OCI-LY3 (cell line): ENCODE measurements around the gene PARVA.

Experiments used
- H2AFZ ChIP-seq: fragments of 200-600, 300-600 bp; shearing (Covaris generic); 2 replicates; pipeline ENCODE4 v1.6.0; 2014; ENCODE audit warnings: antibody characterized with exemption, low read depth, low read length
- H3K27ac ChIP-seq: fragments of 200-600, 300-600 bp; sonication (generic); 2 replicates; pipeline ENCODE4 v1.5.1; 2014; ENCODE audit warnings: mild to moderate bottlenecking, low read length, moderate library complexity, mixed read lengths
- H3K27me3 ChIP-seq: fragments of 200-600, 300-600 bp; sonication (generic); 2 replicates; pipeline ENCODE4 v1.6.1; 2014; ENCODE audit warnings: low read depth, low read length, mixed read lengths
- H3K36me3 ChIP-seq: fragments of 200-600, 300-600 bp; sonication (generic); replicated peaks from 2 replicates; pipeline ENCODE3; 2014; ENCODE audit warnings: low read depth, low read length, mixed read lengths
- H3K4me1 ChIP-seq: fragments of 300-600, 200-600 bp; sonication (generic); 2 replicates; pipeline ENCODE4 v1.6.1; 2014; ENCODE audit warnings: low read length, mixed read lengths
- H3K4me2 ChIP-seq: fragments of 200-600, 300-600 bp; sonication (generic); 2 replicates; pipeline ENCODE4 v1.6.1; 2014; ENCODE audit warnings: low read length, mixed read lengths
- H3K4me3 ChIP-seq: fragments of 300-600, 200-600 bp; sonication (generic); 2 replicates; pipeline ENCODE4 v1.5.1; 2014; ENCODE audit warnings: antibody characterized with exemption, mild to moderate bottlenecking, low read length, moderate library complexity
- H3K79me2 ChIP-seq: fragments of 300-600, 200-600 bp; shearing (Covaris generic); 2 replicates; pipeline ENCODE4 v1.6.1; 2014; ENCODE audit warnings: mild to moderate bottlenecking, low read length, mixed read lengths
- H3K9ac ChIP-seq: fragments of 300-600, 200-600 bp; shearing (Covaris generic); 2 replicates; pipeline ENCODE4 v1.6.0; 2014; ENCODE audit warnings: mild to moderate bottlenecking, low read length, moderate library complexity
- H3K9me3 ChIP-seq: fragments of 200-600, 300-600 bp; shearing (Covaris generic); 2 replicates; pipeline ENCODE4 v1.6.1; 2014; ENCODE audit warnings: low read length, mixed read lengths; ENCODE audit not compliant: insufficient read depth
- H4K20me1 ChIP-seq: fragments of 200-600, 300-600 bp; sonication (generic); 2 replicates; pipeline ENCODE4 v1.6.1; 2016; ENCODE audit warnings: low read length, mixed read lengths; ENCODE audit not compliant: insufficient read depth
- EZH2phosphoT487 ChIP-seq: fragments of 200-600 bp; shearing (Covaris generic); IDR thresholded peaks from 2 replicates; pipeline ENCODE4 v1.6.1; 2018; ENCODE audit warnings: antibody characterized with exemption, mixed run types, low read depth
- TF ChIP-seq, protein P1 (sequence below): fragments of 200-600, 300-600 bp; sonication (generic); IDR thresholded peaks from 2 replicates; pipeline ENCODE4 v1.5.1; 2014; ENCODE audit warnings: antibody characterized with exemption, low read length, low read depth

PARVA gene

DNA sequence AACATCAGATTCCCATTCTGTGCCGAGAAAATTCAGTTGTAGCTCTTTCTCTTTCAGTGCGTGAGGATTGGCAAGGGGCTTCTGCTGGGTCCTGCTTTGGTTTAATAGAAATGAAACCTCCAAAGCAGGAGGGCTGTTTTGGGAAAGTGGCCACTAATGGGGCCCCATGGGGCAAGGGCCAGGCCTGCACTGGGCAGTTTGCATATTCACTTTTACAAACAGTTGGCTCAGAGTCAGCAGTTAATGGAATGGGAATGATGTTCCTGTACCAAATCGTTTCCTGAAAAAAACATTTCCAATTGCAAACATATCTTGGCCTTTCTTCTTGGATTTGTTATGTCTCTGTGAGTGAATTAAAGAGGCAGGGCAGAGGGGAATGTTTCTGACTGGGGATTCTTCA is 92.1 kb downstream of the PARVA start:
- no peaks in the 10 kb centered on the region; the same call in 1 of the 2 replicates for H3K4me1 ChIP-seq
- no peak overlapping the region for H3K4me3 ChIP-seq
- TF ChIP-seq, protein P1, sequence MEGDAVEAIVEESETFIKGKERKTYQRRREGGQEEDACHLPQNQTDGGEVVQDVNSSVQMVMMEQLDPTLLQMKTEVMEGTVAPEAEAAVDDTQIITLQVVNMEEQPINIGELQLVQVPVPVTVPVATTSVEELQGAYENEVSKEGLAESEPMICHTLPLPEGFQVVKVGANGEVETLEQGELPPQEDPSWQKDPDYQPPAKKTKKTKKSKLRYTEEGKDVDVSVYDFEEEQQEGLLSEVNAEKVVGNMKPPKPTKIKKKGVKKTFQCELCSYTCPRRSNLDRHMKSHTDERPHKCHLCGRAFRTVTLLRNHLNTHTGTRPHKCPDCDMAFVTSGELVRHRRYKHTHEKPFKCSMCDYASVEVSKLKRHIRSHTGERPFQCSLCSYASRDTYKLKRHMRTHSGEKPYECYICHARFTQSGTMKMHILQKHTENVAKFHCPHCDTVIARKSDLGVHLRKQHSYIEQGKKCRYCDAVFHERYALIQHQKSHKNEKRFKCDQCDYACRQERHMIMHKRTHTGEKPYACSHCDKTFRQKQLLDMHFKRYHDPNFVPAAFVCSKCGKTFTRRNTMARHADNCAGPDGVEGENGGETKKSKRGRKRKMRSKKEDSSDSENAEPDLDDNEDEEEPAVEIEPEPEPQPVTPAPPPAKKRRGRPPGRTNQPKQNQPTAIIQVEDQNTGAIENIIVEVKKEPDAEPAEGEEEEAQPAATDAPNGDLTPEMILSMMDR = no peak
- H4K20me1 ChIP-seq = no peaks in the 10 kb centered on the region
- peaks cover 8% of the 10 kb centered on the region for H3K27me3 ChIP-seq
- no peak overlapping the region for H3K4me2 ChIP-seq
- H3K36me3 ChIP-seq = no peaks in the 10 kb centered on the region
- H3K9ac ChIP-seq = no peak overlapping the region
- H2AFZ ChIP-seq = no peak overlapping the region
- no peaks in the 10 kb centered on the region for H3K9me3 ChIP-seq
- H3K79me2 ChIP-seq = no peaks in the 10 kb centered on the region
- H3K27ac ChIP-seq = no peak overlapping the region

- peaks cover 4% of the 10 kb centered on the region for H3K4me1 ChIP-seq
- H3K36me3 ChIP-seq = no peaks in the 10 kb centered on the region
- no peak overlapping the region for H3K27ac ChIP-seq
- no peak overlapping the region for H3K9ac ChIP-seq
- no peak overlapping the region for H2AFZ ChIP-seq
- TF ChIP-seq EZH2phosphoT487 = no peak
- TF ChIP-seq, protein P1 = no peak
- H4K20me1 ChIP-seq = no peaks in the 10 kb centered on the region
- H3K4me3 ChIP-seq = no peak overlapping the region
- no peak overlapping the region for H3K4me2 ChIP-seq
- H3K79me2 ChIP-seq = no peaks in the 10 kb centered on the region
- peaks cover 8% of the 10 kb centered on the region; the same call in 1 of the 2 replicates for H3K27me3 ChIP-seq
- H3K9me3 ChIP-seq = no peaks in the 10 kb centered on the region
Observed at GRCh38 chr11:12470236-12470635, 92.9 kb downstream of the PARVA start.

DNA sequence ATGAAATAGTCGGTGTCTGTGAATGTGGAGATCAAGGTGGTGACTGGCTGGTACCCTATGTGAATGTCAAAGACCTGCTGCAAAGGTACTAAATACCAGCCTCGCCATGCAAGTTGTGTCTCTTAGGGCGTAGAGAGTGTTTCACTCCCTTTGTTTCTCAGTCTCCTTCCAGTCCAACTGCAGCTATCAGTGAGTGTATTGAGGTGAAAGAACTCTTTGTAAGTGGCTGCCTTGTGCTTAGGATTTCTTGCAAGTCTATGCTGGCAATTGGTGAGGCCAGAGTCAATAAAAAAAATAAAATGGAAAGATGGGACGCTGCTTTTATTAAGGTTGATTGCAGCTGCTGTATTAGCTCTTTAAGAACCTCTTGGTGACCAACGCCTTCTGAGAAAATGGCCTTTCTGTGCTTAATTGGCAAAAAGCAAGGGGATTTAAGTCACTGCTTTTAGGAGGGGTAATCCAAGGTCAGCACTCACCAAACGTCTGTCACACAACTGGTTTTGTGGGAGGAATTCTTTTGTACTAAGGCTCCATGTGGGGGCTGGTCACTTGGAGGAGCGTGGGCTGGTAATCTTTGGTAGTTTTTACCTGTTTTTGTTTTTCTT is 95.1 kb downstream of the PARVA start:
- no peak overlapping the region for H3K9ac ChIP-seq
- H2AFZ ChIP-seq = no peak overlapping the region
- H3K9me3 ChIP-seq = no peaks in the 10 kb centered on the region
- H3K4me2 ChIP-seq = no peak overlapping the region
- H3K4me3 ChIP-seq = no peak overlapping the region
- no peak overlapping the region for H3K27ac ChIP-seq
- no peaks in the 10 kb centered on the region for H3K36me3 ChIP-seq
- no peaks in the 10 kb centered on the region for H3K79me2 ChIP-seq
- peaks cover 8% of the 10 kb centered on the region; the same call in 1 of the 2 replicates for H3K27me3 ChIP-seq
- TF ChIP-seq EZH2phosphoT487 = no peak
- TF ChIP-seq, protein P1 = no peak
- H4K20me1 ChIP-seq = no peaks in the 10 kb centered on the region
- peaks cover 5% of the 10 kb centered on the region for H3K4me1 ChIP-seq

- peaks cover 5% of the 10 kb centered on the region for H3K4me1 ChIP-seq
- no peak overlapping the region for H3K9ac ChIP-seq
- H3K79me2 ChIP-seq = no peaks in the 10 kb centered on the region
- no peaks in the 10 kb centered on the region for H3K9me3 ChIP-seq
- H3K27ac ChIP-seq = no peak overlapping the region
- H3K4me3 ChIP-seq = no peak overlapping the region
- no peaks in the 10 kb centered on the region for H3K36me3 ChIP-seq
- no peak overlapping the region for H2AFZ ChIP-seq
- H4K20me1 ChIP-seq = no peaks in the 10 kb centered on the region
- H3K27me3 ChIP-seq = peaks cover 8% of the 10 kb centered on the region; the same call in 1 of the 2 replicates
- TF ChIP-seq EZH2phosphoT487 = no peak
- TF ChIP-seq, protein P1 = no peak
- no peak overlapping the region for H3K4me2 ChIP-seq
Observed at GRCh38 chr11:12473381-12473780, 96.0 kb downstream of the PARVA start.
